Muscle of back (tissue), 11 donors: ENCODE results near the gene CPB2. TPM values are rescaled to one million over a fixed set of nuclear protein-coding genes. Genes with fewer than 3 reads are reported as not detected.
A peak's percentile ranks its signal among the peaks of the same experiment; 100 is the strongest.

Experiments used
- DNase-seq, 3 donors: peaks; one replicate each; pipeline versions ENCODE4 v3.0.0 to v3.0.0-alpha.2; 2013
- polyA plus RNA-seq, 10 donors: library from polyadenylated mRNA; unstranded; fragments of 120-200 nt; gene quantifications; one replicate each; pipeline ENCODE4 v1.2.1, GENCODE V29; 2013; ENCODE audit not compliant: insufficient read length in 10 of 10

The CPB2 gene
- polyA plus RNA-seq, 10 donors: 0.10 to 0.21 (median 0.14) TPM; not detected in 7

DNA sequence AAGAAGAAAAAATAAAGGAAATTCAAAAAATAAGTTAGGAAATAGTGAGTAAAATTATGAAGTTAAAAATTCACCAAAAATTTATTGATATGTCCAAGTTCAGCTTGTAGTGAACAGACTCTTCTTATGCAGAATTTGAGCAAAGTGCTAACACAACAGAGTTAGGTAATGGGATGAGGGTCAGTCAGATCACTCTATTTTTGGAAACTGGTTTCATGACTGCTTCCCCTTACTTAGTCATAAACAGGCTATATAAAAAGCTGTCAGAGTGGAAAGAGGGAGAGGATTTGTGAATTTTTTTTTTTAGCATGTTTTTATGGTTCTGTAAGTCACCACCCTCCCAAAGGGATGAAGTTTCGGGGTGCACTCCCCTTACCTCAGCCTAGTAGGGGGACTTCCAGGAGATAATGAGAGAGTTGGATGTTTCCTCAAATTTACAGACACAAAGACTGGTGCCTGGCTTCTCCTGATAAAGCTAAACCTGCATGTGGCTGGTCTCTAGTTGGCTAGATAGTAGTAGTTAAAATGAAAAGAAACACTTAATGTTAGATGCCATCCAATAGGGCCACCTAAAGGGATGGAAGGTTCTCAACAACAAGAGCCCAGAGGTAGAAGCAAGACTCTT is 4.5 kb downstream of the CPB2 start:
- DNase-seq: no peak

- DNase-seq: no peak
Measured at GRCh38 chr13:46097663-46098062, 7.2 kb downstream of the CPB2 start.

DNA sequence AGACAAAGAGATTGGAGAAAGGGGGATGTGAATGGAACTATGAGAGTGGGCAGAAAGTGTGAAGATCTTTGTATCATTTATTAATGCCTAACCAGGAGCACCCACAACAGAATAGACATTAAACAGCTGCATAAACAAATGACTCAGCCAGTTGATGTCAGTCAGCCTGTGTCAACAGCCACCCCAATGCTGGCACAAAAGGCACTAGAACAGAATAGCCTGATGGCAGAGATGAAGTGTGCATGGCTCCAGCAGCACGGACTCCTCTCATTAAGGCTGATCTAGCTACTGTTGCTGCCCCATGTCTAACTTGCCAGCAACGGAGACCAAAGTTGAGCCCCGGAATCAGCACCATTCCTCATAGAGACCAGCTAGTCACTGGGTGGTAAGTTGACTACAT is 7.8 kb downstream of the CPB2 start:
- DNase-seq: no peak

DNA sequence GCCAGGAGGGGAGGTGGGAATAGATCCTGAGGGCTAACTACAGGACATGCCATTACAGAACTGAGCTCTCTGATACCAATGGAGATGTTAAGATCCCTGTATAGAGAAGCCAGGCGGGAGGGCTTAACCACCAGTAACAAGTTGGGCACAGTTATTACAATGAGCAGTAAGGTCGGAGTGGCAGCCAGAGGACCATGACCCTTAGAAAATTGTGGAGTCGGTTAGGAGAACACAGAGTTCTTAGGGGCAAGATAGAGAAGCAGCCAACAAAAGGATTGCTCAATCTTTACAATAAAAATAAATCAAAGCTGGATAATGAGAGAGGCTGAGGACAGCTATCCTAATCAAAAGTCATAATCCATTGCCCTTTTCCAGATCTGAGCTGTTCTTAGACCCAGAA is 10.4 kb downstream of the CPB2 start:
- DNase-seq: no peak

GRCh38 chr13:46088821-46089562 is 15.8 kb downstream of the CPB2 start:
- DNase-seq: no peak

- no peak for DNase-seq
Measured at GRCh38 chr13:46087481-46087880, 17.4 kb downstream of the CPB2 start.

DNA sequence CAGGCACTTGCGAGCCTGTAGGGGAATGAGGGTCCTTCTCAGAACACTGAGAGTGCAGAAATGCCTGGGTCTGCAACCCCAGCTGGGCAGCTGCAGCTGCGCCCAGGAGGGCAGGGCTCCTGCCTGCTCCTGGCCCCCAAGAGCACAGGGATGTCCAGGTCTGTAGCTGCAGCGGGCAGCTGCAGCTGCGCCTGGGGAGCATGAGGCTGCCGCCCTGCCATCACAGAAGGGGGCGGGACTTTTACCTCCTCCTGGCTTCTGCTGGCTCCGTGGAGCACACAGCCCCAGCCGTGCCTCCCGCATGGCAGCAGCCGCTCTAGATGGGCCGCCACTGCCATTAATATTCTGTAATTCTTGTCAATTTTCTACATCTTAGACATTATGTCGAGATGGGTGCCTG is 17.8 kb downstream of the CPB2 start:
- DNase-seq: no peak

GRCh38 chr13:46086421-46086922 is 18.4 kb downstream of the CPB2 start:
- DNase-seq: no peak

DNA sequence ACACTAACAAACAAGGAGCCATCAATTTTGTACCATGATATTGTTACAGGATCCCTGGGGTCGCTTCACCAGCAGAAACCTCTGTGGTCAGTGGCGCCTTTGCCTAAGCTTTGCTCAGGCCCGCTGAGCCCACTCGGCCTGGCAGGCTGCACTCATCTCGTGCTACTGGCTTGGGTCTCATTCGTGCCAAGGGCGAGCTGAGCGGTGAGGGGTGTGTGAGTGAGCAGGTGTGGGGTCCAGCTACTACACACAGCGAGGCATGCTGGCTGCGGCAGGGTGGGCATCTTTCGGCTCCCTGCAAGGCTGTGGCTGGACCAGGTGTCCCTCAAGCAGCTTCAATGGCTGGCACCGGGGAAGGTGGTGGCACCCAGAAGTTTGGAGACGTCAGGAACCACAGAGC is 19.1 kb downstream of the CPB2 start:
- DNase-seq: no peak

DNA sequence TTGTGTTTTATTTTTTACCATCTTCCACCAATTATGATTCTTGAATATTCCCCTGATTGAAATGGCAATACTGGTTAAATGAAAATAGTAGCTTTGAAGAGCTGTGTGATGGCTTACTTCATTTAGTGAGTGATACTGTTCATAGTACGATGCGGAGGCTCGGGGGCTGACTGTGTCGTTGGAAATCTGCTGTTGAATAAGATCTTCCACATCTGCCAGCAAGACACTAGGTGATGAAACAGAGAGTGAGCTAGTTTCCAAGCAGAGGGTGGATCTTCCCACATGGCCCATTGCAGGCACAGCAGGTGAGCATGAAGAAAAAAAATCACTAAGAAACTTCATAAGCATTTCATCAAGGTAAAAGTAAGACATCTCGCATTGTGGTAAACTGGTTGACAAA is 22.5 kb downstream of the CPB2 start:
- DNase-seq: no peak

DNA sequence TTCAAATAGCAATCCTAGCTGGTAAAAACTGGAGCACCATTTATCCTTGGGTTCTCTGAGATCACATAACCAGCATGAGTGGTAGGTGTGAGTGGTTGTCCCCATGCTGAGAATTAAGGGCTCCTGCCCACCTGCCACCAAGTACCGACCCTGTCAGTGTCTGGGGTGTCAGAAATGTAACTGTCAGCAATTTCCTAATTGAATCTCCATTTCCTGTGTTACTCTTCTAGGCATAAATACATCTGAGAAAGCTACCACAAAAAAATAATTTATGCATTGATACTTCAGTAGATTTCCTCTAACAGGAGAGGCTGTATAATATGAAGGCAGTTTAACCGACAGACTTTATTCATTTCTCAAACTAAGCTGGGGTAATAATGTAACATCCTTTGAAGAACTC is 25.1 kb downstream of the CPB2 start:
- no peak for DNase-seq

GRCh38 chr13:46077265-46077664 is 27.6 kb downstream of the CPB2 start:
- DNase-seq: no peak

- DNase-seq: no peak
Measured at GRCh38 chr13:46076827-46077226, 28.0 kb downstream of the CPB2 start.

DNA sequence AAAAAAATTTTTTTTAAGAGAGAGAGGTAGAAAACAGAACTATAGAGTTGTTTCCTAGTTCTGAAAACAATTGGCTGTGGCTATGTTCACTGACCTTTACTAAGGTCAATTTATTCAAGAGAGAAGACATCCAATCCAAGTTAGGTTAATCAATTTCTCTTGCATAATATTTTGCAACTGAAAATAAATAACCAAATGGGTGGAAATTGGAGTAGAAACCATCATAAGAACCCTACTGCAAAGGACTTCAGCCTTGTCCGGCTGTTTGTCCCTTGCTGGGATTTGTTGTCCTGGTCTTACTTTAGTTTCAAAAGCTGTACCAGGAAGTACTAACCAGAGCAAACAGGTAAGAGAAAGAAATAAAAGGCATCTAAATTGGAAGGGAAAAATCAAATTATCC is 29.0 kb downstream of the CPB2 start:
- DNase-seq: no peak

DNA sequence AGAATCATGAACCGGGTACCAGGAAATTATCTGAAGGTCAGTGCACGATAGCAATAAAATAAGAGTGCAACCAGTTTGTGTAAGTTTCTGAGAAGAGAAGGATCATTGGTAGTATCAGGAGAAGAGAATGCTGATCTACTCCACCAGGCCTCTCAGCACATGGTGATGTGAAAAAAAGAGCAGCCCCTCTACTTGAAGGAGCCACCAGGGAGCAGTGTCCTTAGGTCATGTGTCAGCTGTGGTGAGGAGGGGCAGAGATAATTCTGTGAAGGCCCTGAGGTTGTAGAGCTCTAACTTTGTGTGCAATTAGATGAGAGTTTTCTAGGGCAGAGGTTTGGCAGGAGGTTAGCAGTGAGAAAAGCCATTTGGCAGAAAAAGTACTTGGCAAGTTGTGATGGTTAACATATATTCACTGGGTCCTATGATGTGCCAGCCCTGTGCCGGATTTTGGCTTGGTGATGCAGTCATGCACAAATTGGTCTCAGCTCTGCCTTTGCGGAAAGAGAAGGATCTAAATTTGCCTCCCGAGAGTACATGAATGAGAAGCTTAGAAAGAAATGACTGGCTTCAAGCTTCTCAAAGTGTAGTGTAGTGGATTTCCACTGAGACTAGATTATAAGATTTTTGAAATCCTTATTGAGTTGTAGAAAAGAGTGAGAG is 33.1 kb downstream of the CPB2 start:
- DNase-seq: no peak

DNA sequence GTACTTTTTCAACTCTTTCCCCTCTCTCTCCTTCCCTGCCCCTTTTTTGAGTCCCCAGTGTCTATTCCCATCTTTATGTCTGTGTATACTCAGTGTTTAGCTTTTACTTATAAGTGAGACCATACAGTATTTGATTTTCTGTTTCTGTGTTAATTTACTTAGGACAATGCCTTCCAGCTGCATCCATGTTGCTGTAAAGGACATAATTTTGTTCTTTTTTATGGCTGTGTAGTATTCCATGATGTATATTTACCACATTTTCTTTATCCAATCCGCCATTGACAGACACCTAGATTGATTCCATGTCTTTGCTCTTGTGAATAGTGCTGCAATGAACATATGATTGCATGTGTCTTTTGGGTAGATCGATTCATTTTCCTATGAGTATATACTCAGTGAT is 41.5 kb downstream of the CPB2 start:
- DNase-seq: no peak

- peak in 1 of 3 donors; percentile 36 for DNase-seq
Measured at GRCh38 chr13:46062185-46062584, 42.6 kb downstream of the CPB2 start.

DNA sequence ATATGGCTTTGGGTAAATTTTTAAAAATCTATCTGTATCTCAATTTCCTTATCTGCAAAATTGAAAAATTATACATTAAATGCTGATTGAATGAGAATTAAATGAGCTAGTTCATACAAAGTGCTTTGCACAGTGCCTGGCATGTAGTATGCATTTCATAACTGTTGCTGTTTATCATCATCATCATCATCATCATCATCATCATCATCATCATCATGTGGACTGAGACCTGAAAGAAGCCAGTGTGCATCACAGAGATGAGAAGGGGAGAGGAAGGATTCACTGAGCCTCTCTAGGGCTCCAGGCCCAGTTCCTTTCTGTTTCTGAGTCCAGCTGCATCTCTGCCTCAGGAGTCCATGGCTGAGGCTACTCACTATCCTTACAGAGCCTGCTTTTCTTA is 45.4 kb downstream of the CPB2 start:
- DNase-seq: no peak

DNA sequence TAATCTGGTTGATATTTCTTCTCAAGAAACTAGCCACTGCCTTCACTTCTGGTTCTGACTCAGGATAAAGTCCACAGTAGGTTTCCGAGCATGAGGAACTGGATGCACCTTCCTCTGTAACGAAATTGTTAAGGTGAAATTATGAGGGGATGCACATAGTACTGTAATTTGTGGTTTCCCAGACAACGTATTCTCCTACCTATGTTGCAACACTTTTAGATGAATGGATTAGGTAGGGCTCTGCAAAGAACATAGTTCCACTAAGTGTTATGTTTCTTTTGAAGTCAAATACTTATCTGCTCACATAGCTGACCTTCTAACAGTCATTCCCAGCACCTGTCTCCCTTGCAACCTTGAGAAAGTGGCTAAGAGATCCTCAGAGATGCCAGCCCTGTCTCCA is 46.6 kb downstream of the CPB2 start:
- DNase-seq: no peak

DNA sequence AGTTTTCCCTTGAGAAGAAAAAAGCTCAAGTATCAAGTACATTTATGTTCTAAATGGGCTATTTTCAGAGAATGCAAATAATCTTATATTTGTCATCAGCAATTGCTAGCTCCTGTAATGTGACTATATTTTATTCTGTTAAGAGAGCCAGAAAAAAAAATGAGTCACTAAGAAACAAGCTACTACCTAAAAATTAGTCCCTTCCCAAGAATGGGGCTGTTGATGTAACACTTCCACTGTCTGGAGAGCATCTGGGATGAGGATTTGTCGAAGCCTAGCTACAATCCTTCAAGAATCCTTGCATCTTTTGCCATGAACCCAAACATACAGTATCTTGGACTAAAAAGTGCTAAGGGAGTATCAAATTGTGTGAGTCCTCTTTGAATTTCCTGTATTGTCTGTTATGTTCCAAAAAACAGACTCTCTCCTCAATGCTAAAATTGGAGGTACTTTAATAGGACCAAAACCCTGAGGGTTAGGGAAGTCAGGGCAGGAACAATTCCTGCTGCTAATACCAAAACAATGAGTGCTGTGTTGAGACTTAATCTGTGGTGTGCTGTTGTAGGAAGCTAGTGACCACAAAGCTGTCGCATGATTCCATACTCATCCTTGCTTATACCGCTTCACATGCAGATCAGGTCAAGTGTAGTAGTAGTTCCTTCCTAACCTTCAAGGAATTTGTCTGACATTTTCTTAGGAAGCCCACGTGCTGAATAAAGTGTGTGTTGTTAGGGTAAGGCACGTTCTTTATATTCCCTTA is 47.4 kb downstream of the CPB2 start:
- no peak for DNase-seq

DNA sequence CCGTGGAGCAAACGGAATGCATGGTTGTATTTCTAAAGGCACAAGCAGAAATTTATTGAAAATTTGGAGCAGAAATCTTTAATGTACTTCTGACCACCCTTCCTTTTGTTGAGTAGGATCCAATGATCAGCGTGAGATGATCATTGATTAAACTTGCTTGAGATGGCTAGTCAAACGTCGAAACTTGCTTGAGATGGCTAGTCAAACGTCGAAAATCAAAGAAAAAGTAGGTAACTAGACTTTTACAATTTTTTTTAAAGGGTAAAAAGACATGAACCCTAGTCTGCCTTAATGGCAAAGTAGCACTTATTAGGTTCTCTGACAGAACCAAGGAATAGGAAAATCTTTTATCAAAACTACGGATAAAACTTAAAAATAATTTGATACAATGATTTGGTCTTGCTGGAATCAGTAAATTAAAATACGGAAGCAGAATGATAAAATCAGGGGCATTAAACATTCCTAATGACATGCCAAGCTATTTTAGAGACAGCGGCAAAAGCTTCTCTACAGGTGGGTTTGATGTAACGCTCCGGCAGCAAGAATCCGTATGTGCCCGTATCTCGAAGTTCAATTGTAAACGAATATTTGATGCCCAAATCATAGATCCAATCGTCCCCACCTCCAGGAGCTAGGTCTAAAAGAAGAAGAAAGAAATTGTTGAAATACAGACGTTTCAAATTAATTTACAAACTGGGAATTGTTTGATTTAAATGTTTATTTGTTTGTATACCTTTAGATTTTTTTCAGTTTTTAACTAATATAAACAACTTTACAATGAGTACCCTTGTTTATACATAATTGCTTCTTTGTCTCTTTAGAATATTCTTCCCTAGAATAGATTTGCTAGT is 51.4 kb downstream of the CPB2 start:
- DNase-seq: peak in 2 of 3 donors; percentile 5 to 22
